ENCODE data around the gene TSSK2.

TSSK2 gene

DNA sequence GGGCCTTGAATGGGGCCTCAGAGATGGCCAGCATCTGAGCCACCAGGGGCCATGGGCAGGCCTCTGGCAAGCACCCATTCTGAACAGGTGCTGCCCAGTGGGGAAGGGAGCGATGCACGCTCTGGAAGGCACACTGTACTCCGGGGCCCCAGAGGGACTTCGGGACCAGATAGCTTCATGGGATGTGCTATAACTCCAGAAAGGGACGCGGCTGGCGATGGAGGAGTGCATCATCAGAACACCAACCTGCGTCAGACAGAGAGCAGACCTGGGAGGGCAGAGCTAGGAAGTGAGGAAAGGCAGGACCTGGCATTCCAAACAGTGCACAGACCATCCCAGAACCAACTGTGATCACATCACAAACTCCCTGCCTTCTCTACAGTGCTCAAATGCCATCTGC is 25.7 kb upstream of the TSSK2 start:
- DNase-seq (ENCODE audit: extremely low spot score), result no peak
- TF ChIP-seq SUZ12 (IDR thresholded peaks at IDR 0.05) (no peak), NFRKB (IDR thresholded peaks at IDR 0.05) (no peak)
- ChIA-PET CTCF (interaction anchor here (3.7 kb wide), 1 partner anchor 10 kb away, joined by 12 read pairs; no protein-coding TSS in a partner anchor), POLR2A (interaction anchor here (2.6 kb wide), 1 partner anchor 39 kb away, joined by 7 read pairs; the partner anchor contains the start of gene ESS2)

DNA sequence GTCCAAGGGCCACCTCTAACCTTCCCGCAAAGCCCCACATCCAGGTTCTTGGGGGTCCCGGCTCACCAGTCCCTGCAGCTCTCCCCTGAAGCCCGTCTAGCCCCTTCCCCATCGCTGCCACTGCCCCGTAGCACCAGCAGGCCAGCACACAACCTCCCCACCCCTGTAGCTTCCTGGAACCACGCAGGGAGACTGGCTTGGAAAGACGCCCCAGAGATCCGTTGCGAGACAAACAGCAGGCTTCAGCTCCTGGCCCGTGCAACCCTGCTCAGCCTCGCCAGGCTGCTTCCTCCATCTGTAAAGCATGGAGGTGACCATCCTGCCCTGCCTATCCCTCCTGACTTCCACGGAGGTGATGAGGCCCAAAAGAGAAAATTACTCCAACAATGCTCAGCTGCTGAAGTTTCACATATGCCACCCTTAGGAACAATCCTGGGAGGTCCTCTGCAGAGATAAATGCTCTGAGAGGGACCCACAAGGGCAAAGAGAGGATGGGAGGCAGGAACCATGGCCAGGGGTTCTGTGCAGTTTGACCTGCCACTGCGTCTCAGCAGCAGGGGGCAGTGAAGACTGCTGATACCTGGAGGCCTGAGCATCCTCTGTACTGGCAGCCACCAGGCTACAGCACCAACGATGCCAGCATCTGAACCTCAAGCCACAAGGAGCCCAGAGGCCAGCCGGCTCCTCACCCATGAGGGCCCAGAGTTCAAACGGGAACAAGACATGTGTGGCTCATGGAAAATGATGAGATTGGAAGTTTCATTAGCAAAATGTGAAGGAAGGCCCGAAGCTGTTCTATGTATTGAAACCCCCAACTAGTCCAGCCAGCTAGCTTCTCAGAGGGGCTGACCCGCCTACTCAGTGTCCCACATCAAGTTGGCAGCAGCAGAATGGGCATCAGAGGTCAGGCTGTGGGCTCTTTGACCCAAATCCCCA is 25.0 kb upstream of the TSSK2 start:
- DNase-seq (ENCODE audit: extremely low spot score), result peak; percentile 49
- CTCF ChIA-PET, result interaction anchor here (1.1 to 3.7 kb wide), 2 partner anchors 9 to 12 kb away, joined by 3 to 12 read pairs; no protein-coding TSS in a partner anchor
- POLR2A ChIA-PET, result interaction anchor here (1.2 to 2.6 kb wide), 2 partner anchors 16 to 38 kb away, joined by 7 read pairs; partner anchors contain the start of genes DGCR2 and ESS2
- TF ChIP-seq CTBP1 (IDR thresholded peaks at IDR 0.05; ENCODE audit: borderline replicate concordance) (no peak), ARNT (IDR thresholded peaks at IDR 0.05) (no peak), SUZ12 (IDR thresholded peaks at IDR 0.05) (no peak), TARDBP (IDR thresholded peaks at IDR 0.05) (no peak), FOXM1 (IDR thresholded peaks at IDR 0.05; ENCODE audit: borderline replicate concordance) (no peak), FOXK2 (IDR thresholded peaks at IDR 0.05) (no peak), FOXA1 (IDR thresholded peaks at IDR 0.05) (no peak), ZNF384 (IDR thresholded peaks at IDR 0.05) (no peak), BHLHE40 (IDR thresholded peaks at IDR 0.05; ENCODE audit: borderline replicate concordance) (no peak), PKNOX1 (IDR thresholded peaks at IDR 0.05) (no peak), SP1 (IDR thresholded peaks at IDR 0.05) (no peak), L3MBTL2 (conservative IDR thresholded peaks at IDR 0.05) (no peak), LEF1 (IDR thresholded peaks at IDR 0.05; ENCODE audit: borderline replicate concordance) (no peak), HDGF (IDR thresholded peaks at IDR 0.05; ENCODE audit: borderline replicate concordance) (no peak), ELF4 (IDR thresholded peaks at IDR 0.05) (no peak), NFRKB (IDR thresholded peaks at IDR 0.05) (no peak)

- TF ChIP-seq HDGF (IDR thresholded peaks at IDR 0.05; ENCODE audit: borderline replicate concordance), result no peak
- no peak for TF ChIP-seq FOXM1 (IDR thresholded peaks at IDR 0.05; ENCODE audit: borderline replicate concordance)
- no peak for TF ChIP-seq NFRKB (IDR thresholded peaks at IDR 0.05)
- no peak for TF ChIP-seq ZNF384 (IDR thresholded peaks at IDR 0.05)
- no peak for DNase-seq (ENCODE audit: extremely low spot score)
- POLR2A ChIA-PET, result interaction anchor here (1.2 kb wide), 1 partner anchor 15 kb away, joined by 7 read pairs; the partner anchor contains the start of gene DGCR2
- CTCF ChIA-PET, result interaction anchor here (1.1 to 3.7 kb wide), 2 partner anchors 8 to 11 kb away, joined by 3 to 12 read pairs; no protein-coding TSS in a partner anchor
Measured at GRCh38 chr22:19106886-19107729, 24.0 kb upstream of the TSSK2 start.

DNA sequence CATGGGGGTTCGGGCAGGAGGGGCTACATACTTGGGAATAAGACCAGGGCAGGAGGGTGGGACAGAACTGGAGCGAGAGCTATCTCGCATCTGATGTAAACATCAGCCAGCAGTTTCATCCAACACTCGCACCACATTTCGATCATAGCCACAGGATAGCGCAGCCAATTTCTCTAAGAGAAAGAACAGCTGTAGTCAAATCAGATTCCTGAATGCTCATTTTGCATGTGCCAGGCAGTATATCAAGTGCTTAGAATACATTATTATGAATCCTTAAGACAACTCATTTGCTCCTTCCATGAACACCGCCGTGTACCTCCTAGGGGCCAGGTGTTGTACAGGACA is 23.4 kb upstream of the TSSK2 start:
- DNase-seq (ENCODE audit: extremely low spot score), result no peak
- TF ChIP-seq ELF4 (IDR thresholded peaks at IDR 0.05) (no peak), BHLHE40 (IDR thresholded peaks at IDR 0.05; ENCODE audit: borderline replicate concordance) (no peak)
- POLR2A ChIA-PET, result interaction anchor here (1.2 kb wide), 1 partner anchor 14 kb away, joined by 7 read pairs; the partner anchor contains the start of gene DGCR2
- CTCF ChIA-PET, result interaction anchor here (3.7 kb wide), 1 partner anchor 8 kb away, joined by 12 read pairs; no protein-coding TSS in a partner anchor

GRCh38 chr22:19108807-19109197 is 22.3 kb upstream of the TSSK2 start:
- POLR2A ChIA-PET, result no interaction called here
- no peak for DNase-seq (ENCODE audit: extremely low spot score)

More at GRCh38 chr22:19108807-19109197, 22.3 kb upstream of the TSSK2 start:
- no peak for TF ChIP-seq TARDBP (IDR thresholded peaks at IDR 0.05)
- no peak for TF ChIP-seq FOXM1 (IDR thresholded peaks at IDR 0.05; ENCODE audit: borderline replicate concordance)
- no peak for TF ChIP-seq HDGF (IDR thresholded peaks at IDR 0.05; ENCODE audit: borderline replicate concordance)
- no peak for TF ChIP-seq PKNOX1 (IDR thresholded peaks at IDR 0.05)
- no peak for TF ChIP-seq SP1 (IDR thresholded peaks at IDR 0.05)
- TF ChIP-seq FOXK2 (IDR thresholded peaks at IDR 0.05), result no peak
- TF ChIP-seq SUZ12 (IDR thresholded peaks at IDR 0.05), result no peak
- TF ChIP-seq ZNF384 (IDR thresholded peaks at IDR 0.05), result no peak
- TF ChIP-seq ARNT (IDR thresholded peaks at IDR 0.05), result no peak
- no peak for TF ChIP-seq NFRKB (IDR thresholded peaks at IDR 0.05)
- no peak for TF ChIP-seq L3MBTL2 (conservative IDR thresholded peaks at IDR 0.05)
- TF ChIP-seq CTBP1 (IDR thresholded peaks at IDR 0.05; ENCODE audit: borderline replicate concordance), result no peak
- no peak for TF ChIP-seq LEF1 (IDR thresholded peaks at IDR 0.05; ENCODE audit: borderline replicate concordance)
- no peak for TF ChIP-seq FOXA1 (IDR thresholded peaks at IDR 0.05)
- CTCF ChIA-PET, result no interaction called here

Data from HEK293T (cell line).